GM23338 (cell line): ENCODE data around the gene AADAT. TPM values are rescaled to one million over a fixed set of nuclear protein-coding genes. Genes with fewer than 3 reads are reported as not detected.

Experiments used
- ATAC-seq: fragments of 200-7000 bp; cut with Tn5 transposase; 3 replicates; pipeline ENCODE4 v1.9.1; 2020
- DNase-seq: peaks from one replicate; pipeline ENCODE4 v3.0.0-alpha.2; 2015; ENCODE audit warnings: low spot score
- H2AFZ ChIP-seq: fragments of 200-600 bp; sonication (generic); 2 replicates; pipeline ENCODE4 v1.8.0; 2016; ENCODE audit warnings: antibody characterized with exemption, mild to moderate bottlenecking, moderate library complexity
- H3F3A ChIP-seq: fragments of 200-600 bp; sonication (generic); replicated peaks from 2 replicates; pipeline ENCODE4 v1.8.0; 2017; ENCODE audit warnings: antibody characterized with exemption, mixed run types, low read depth
- H3K27ac ChIP-seq: fragments of 200-600 bp; sonication (generic); 2 replicates; pipeline ENCODE4 v1.6.1; 2016; ENCODE audit warnings: low read depth
- H3K27me3 ChIP-seq: fragments of 200-600 bp; sonication (generic); 2 replicates; pipeline ENCODE4 v1.8.0; 2016; ENCODE audit warnings: mild to moderate bottlenecking, mixed run types, moderate library complexity; ENCODE audit not compliant: insufficient read depth
- H3K36me3 ChIP-seq: fragments of 200-600 bp; sonication (generic); 2 replicates; pipeline ENCODE4 v1.8.0; 2016; ENCODE audit warnings: mild to moderate bottlenecking; ENCODE audit not compliant: insufficient read depth
- H3K4me1 ChIP-seq: fragments of 200-600 bp; sonication (generic); 2 replicates; pipeline ENCODE4 v1.8.0; 2016; ENCODE audit warnings: mild to moderate bottlenecking, moderate library complexity; ENCODE audit not compliant: insufficient read depth
- H3K4me2 ChIP-seq: fragments of 200-600 bp; sonication (generic); 2 replicates; pipeline ENCODE4 v1.7.1; 2017; ENCODE audit warnings: mixed run types
- H3K4me3 ChIP-seq: fragments of 200-600 bp; sonication (generic); 2 replicates; pipeline ENCODE4 v1.6.1; 2016; ENCODE audit warnings: mixed run types
- H3K79me2 ChIP-seq: fragments of 200-600 bp; sonication (generic); replicated peaks from 2 replicates; pipeline ENCODE4 v1.8.0; 2017; ENCODE audit warnings: mild to moderate bottlenecking; ENCODE audit not compliant: insufficient read depth
- H3K9me2 ChIP-seq: fragments of 200-600 bp; sonication (generic); 2 replicates; pipeline ENCODE4 v1.8.0; 2017; ENCODE audit not compliant: insufficient read depth
- H4K20me1 ChIP-seq: fragments of 200-600 bp; sonication (generic); replicated peaks from 2 replicates; pipeline ENCODE4 v1.8.0; 2017; ENCODE audit warnings: mild to moderate bottlenecking; ENCODE audit not compliant: insufficient read depth
- H3K27ac Mint-ChIP-seq: 2 replicates; pipeline ENCODE4 v1.8.0; 2020; ENCODE audit warnings: inconsistent platforms, mild to moderate bottlenecking, moderate library complexity, mixed read lengths
- H3K27me3 Mint-ChIP-seq: 3 replicates; pipeline ENCODE4 v1.8.0; 2022; ENCODE audit warnings: low read depth, mild to moderate bottlenecking, moderate library complexity, mixed read lengths, inconsistent platforms; ENCODE audit not compliant: insufficient read depth, poor library complexity
- H3K36me3 Mint-ChIP-seq: 3 replicates; pipeline ENCODE4 v1.8.0; 2021; ENCODE audit warnings: low read depth, mild to moderate bottlenecking, inconsistent platforms, moderate library complexity, mixed read lengths
- H3K4me1 Mint-ChIP-seq: 3 replicates; pipeline ENCODE4 v1.8.0; 2020; ENCODE audit warnings: mild to moderate bottlenecking, inconsistent platforms, mixed read lengths
- H3K4me3 Mint-ChIP-seq: 3 replicates; pipeline ENCODE4 v1.8.0; 2021; ENCODE audit warnings: moderate library complexity, mild to moderate bottlenecking, inconsistent platforms, mixed read lengths
- H3K9me3 Mint-ChIP-seq: 3 replicates; pipeline ENCODE4 v1.8.0; 2020; ENCODE audit warnings: moderate library complexity, mild to moderate bottlenecking, inconsistent platforms, mixed read lengths
- CREB1 ChIP-seq: fragments of 250-450 bp; sonication (Bioruptor Pico); IDR thresholded peaks from 2 replicates; pipeline ENCODE4 v1.5.0; 2020; ENCODE audit warnings: low read depth, mild to moderate bottlenecking, moderate library complexity
- CTCF ChIP-seq, 2 experiments: fragments of 200-600 bp in 1 of 2; sonication (generic) in 1 of 2; conservative IDR thresholded peaks; 2 replicates each; pipeline versions ENCODE4 v1.5.1 to v1.6.1; 2016 to 2017; ENCODE audit warnings: antibody characterized with exemption in 2 of 2, low read depth in 2 of 2, mild to moderate bottlenecking in 2 of 2, moderate library complexity in 1 of 2
- ETS1 ChIP-seq: IDR thresholded peaks from 2 replicates; pipeline ENCODE4 v1.6.1; 2016; ENCODE audit warnings: antibody characterized with exemption
- EZH2 ChIP-seq: fragments of 200-600 bp; sonication (generic); IDR thresholded peaks from one replicate; pipeline ENCODE4 v1.8.0; 2017; ENCODE audit warnings: antibody characterized with exemption, mild to moderate bottlenecking, low read depth; ENCODE audit not compliant: unreplicated experiment
- EZH2phosphoT487 ChIP-seq: fragments of 200-600 bp; sonication (generic); IDR thresholded peaks from one replicate; pipeline ENCODE4 v1.8.1; 2018; ENCODE audit warnings: antibody characterized with exemption; ENCODE audit not compliant: unreplicated experiment
- JUNB ChIP-seq: IDR thresholded peaks from one replicate; pipeline ENCODE4 v1.6.1; 2016; ENCODE audit warnings: antibody characterized with exemption; ENCODE audit not compliant: unreplicated experiment
- NANOG ChIP-seq: IDR thresholded peaks from 2 replicates; pipeline ENCODE4 v1.6.1; 2016; ENCODE audit warnings: antibody characterized with exemption, borderline replicate concordance
- POLR2AphosphoS5 ChIP-seq: IDR thresholded peaks from 2 replicates; pipeline ENCODE4 v1.6.1; 2016; ENCODE audit warnings: antibody characterized with exemption, low read depth
- STAT1 ChIP-seq: IDR thresholded peaks from one replicate; pipeline ENCODE4 v1.6.1; 2016; ENCODE audit warnings: antibody characterized with exemption; ENCODE audit not compliant: unreplicated experiment
- ZNF114 ChIP-seq: fragments of 250-450 bp; sonication (Bioruptor Pico); IDR thresholded peaks from 2 replicates; pipeline ENCODE4 v1.5.0; 2020; ENCODE audit warnings: mild to moderate bottlenecking, moderate library complexity
- ZNF331 ChIP-seq: fragments of 250-450 bp; sonication (Bioruptor Pico); IDR thresholded peaks from 2 replicates; pipeline ENCODE4 v1.5.0; 2020; ENCODE audit warnings: low read depth, mild to moderate bottlenecking, moderate library complexity
- long read RNA-seq: library from polyadenylated mRNA; unstranded; transcript quantifications from one replicate; pipeline ENCODE4 v2.0.0, GENCODE V29; 2020; ENCODE audit not compliant: unreplicated experiment
- polyA plus RNA-seq: library from polyadenylated mRNA; unstranded; fragments of >200 nt; fragmentation: Nextera tagmentation; extraction: Ambion mirVana; gene quantifications from 2 replicates; pipeline ENCODE4 v1.2.1, GENCODE V29; 2016
- total RNA-seq: library from RNA; depleted of rRNA; stranded (reverse); fragments of >200 nt; shearing (Covaris generic); gene quantifications from 2 replicates; pipeline ENCODE4 v1.2.3, GENCODE V29; 2014; rRNA removed
- TF ChIP-seq, protein P1 (sequence below): fragments of 250-450 bp; sonication (Bioruptor Pico); IDR thresholded peaks from 2 replicates; pipeline ENCODE4 v1.5.0; 2020; ENCODE audit warnings: mild to moderate bottlenecking, moderate library complexity
- TF ChIP-seq, protein P2 (sequence below): IDR thresholded peaks from one replicate; pipeline ENCODE4 v1.6.1; 2018; ENCODE audit warnings: antibody characterized with exemption; ENCODE audit not compliant: unreplicated experiment

AADAT gene
- 4.5 and 7.0 TPM in 2 replicates for total RNA-seq
- 6.2 and 6.9 TPM in 2 replicates for polyA plus RNA-seq
- long read RNA-seq, partial matches to known transcripts: 1 of 4 reads
- long read RNA-seq, other reads (novel, unspliced or antisense): 1 of 4 reads

DNA sequence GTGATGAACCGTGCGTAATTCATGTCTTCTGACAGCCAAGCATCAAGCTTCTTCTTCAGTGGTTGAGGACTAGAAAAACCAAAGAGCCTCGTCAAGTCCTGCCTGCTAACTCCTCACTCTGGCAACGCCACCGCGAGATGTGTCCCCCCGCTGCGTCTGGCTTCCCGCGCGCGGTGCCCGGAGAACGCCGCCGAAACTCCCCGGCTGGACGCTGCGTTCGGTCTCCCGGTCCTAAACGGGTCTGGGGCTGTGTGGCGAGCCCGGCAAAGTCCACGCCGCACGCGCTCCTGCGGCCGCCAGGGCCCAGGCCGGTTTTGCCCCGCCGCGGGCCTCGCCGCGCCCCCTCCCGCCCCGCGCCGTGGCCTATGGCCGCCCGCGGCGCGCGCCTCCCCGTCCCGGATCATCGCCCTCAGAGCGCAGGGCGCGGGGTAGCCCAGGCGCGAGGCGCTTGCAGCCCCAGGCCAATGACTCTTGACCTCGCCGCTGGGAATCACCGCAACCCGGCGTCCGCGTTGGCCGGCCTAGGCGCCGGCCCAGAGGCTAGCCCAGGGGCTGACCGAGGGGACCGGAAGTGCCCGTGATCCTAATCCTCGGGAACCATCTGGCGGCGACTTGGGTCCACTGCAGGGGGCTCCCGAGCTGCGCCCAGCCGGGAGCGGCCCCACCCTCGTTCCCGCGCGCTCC, at the start of gene AADAT:
Gene AADAT (minus strand): TSS at position 289 of the 684 bp plus-strand sequence. CDS start 266 bp downstream, at position 23.
- Histone ChIP-seq H3K79me2 (no peaks in the 10 kb centered on the region), H3K27me3 (peaks cover 39% of the 10 kb centered on the region), H4K20me1 (no peaks in the 10 kb centered on the region), H3K36me3 (no peaks in the 10 kb centered on the region; the same call in 1 of the 2 replicates), H3F3A (no peaks in the 10 kb centered on the region), H3K4me3 (peak within 1 kb of the TSS; percentile 75), H3K4me2 (peak within 1 kb of the TSS; percentile 98), H3K9me2 (no peaks in the 10 kb centered on the region), H3K27ac (no peak within 1 kb of the TSS), H2AFZ (peak within 1 kb of the TSS; percentile 100), H3K4me1 (peaks cover 11% of the 10 kb centered on the region)
- peaks cover 26% of the 10 kb centered on the region for H3K4me1 Mint-ChIP-seq
- peak within 1 kb of the TSS; percentile 88 for H3K4me3 Mint-ChIP-seq
- ATAC-seq: peak; percentile 87
- peaks cover 24% of the 10 kb centered on the region for H3K36me3 Mint-ChIP-seq
- peaks cover 4% of the 10 kb centered on the region; the same call in 2 of the 3 replicates for H3K9me3 Mint-ChIP-seq
- H3K27ac Mint-ChIP-seq: peak within 1 kb of the TSS; percentile 74
- H3K27me3 Mint-ChIP-seq: peaks cover 6% of the 10 kb centered on the region
- DNase-seq: peak; percentile 95
- TF ChIP-seq POLR2AphosphoS5 (no peak), EZH2 (no peak), STAT1 (no peak), ETS1 (peak; percentile 41; the same call in 1 of the 2 replicates), EZH2phosphoT487 (no peak), NANOG (no peak), ZNF331 (CRISPR knock-in tag) (no peak), JUNB (no peak), ZNF114 (no peak), CREB1 (CRISPR knock-in tag) (0 out of 2 replicates have a peak, but pooled peaks have one; percentile 29), CTCF (conservative IDR thresholded peaks at IDR 0.05; ENCODE audit: low read depth in 2 of 2) (peak; percentile 56 to 81)
- TF ChIP-seq, protein P1, sequence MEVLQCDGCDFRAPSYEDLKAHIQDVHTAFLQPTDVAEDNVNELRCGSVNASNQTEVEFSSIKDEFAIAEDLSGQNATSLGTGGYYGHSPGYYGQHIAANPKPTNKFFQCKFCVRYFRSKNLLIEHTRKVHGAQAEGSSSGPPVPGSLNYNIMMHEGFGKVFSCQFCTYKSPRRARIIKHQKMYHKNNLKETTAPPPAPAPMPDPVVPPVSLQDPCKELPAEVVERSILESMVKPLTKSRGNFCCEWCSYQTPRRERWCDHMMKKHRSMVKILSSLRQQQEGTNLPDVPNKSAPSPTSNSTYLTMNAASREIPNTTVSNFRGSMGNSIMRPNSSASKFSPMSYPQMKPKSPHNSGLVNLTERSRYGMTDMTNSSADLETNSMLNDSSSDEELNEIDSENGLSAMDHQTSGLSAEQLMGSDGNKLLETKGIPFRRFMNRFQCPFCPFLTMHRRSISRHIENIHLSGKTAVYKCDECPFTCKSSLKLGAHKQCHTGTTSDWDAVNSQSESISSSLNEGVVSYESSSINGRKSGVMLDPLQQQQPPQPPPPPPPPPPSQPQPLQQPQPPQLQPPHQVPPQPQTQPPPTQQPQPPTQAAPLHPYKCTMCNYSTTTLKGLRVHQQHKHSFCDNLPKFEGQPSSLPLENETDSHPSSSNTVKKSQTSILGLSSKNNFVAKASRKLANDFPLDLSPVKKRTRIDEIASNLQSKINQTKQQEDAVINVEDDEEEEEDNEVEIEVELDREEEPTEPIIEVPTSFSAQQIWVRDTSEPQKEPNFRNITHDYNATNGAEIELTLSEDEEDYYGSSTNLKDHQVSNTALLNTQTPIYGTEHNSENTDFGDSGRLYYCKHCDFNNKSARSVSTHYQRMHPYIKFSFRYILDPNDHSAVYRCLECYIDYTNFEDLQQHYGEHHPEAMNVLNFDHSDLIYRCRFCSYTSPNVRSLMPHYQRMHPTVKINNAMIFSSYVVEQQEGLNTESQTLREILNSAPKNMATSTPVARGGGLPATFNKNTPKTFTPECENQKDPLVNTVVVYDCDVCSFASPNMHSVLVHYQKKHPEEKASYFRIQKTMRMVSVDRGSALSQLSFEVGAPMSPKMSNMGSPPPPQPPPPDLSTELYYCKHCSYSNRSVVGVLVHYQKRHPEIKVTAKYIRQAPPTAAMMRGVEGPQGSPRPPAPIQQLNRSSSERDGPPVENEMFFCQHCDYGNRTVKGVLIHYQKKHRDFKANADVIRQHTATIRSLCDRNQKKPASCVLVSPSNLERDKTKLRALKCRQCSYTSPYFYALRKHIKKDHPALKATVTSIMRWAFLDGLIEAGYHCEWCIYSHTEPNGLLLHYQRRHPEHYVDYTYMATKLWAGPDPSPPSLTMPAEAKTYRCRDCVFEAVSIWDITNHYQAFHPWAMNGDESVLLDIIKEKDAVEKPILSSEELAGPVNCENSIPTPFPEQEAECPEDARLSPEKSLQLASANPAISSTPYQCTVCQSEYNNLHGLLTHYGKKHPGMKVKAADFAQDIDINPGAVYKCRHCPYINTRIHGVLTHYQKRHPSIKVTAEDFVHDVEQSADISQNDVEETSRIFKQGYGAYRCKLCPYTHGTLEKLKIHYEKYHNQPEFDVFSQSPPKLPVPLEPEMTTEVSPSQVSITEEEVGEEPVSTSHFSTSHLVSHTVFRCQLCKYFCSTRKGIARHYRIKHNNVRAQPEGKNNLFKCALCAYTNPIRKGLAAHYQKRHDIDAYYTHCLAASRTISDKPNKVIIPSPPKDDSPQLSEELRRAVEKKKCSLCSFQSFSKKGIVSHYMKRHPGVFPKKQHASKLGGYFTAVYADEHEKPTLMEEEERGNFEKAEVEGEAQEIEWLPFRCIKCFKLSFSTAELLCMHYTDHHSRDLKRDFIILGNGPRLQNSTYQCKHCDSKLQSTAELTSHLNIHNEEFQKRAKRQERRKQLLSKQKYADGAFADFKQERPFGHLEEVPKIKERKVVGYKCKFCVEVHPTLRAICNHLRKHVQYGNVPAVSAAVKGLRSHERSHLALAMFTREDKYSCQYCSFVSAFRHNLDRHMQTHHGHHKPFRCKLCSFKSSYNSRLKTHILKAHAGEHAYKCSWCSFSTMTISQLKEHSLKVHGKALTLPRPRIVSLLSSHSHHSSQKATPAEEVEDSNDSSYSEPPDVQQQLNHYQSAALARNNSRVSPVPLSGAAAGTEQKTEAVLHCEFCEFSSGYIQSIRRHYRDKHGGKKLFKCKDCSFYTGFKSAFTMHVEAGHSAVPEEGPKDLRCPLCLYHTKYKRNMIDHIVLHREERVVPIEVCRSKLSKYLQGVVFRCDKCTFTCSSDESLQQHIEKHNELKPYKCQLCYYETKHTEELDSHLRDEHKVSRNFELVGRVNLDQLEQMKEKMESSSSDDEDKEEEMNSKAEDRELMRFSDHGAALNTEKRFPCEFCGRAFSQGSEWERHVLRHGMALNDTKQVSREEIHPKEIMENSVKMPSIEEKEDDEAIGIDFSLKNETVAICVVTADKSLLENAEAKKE (CRISPR knock-in tag): no peak
- TF ChIP-seq, protein P2, sequence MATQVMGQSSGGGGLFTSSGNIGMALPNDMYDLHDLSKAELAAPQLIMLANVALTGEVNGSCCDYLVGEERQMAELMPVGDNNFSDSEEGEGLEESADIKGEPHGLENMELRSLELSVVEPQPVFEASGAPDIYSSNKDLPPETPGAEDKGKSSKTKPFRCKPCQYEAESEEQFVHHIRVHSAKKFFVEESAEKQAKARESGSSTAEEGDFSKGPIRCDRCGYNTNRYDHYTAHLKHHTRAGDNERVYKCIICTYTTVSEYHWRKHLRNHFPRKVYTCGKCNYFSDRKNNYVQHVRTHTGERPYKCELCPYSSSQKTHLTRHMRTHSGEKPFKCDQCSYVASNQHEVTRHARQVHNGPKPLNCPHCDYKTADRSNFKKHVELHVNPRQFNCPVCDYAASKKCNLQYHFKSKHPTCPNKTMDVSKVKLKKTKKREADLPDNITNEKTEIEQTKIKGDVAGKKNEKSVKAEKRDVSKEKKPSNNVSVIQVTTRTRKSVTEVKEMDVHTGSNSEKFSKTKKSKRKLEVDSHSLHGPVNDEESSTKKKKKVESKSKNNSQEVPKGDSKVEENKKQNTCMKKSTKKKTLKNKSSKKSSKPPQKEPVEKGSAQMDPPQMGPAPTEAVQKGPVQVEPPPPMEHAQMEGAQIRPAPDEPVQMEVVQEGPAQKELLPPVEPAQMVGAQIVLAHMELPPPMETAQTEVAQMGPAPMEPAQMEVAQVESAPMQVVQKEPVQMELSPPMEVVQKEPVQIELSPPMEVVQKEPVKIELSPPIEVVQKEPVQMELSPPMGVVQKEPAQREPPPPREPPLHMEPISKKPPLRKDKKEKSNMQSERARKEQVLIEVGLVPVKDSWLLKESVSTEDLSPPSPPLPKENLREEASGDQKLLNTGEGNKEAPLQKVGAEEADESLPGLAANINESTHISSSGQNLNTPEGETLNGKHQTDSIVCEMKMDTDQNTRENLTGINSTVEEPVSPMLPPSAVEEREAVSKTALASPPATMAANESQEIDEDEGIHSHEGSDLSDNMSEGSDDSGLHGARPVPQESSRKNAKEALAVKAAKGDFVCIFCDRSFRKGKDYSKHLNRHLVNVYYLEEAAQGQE: no peak
